OCI-M2 (cell line): ENCODE measurements around the gene PCK2.
"Not testable (repeated sequence)": the region's sequence is repeated elsewhere in the genome, so short reads cannot be mapped to it uniquely, and the experiment has no call there.

Experiments used
- DNase-seq: peaks from one replicate; lab custom pipeline; 2025; ENCODE audit not compliant: unreplicated experiment; lab: John Stamatoyannopoulos, UW

Gene PCK2

GRCh38 chr14:24093207-24093900 is 757 bp upstream of the PCK2 start:
- no peak for DNase-seq

GRCh38 chr14:24094841-24095270 is 745 bp downstream of the PCK2 start:
- peak; percentile 51 for DNase-seq

- peak; percentile 64 for DNase-seq
These were observed 1.4 kb downstream of the PCK2 start for GRCh38 chr14:24095271-24096068.

GRCh38 chr14:24096545-24097181 is 2.6 kb downstream of the PCK2 start:
- DNase-seq, result no peak

- DNase-seq, result no peak
These were observed 4.3 kb downstream of the PCK2 start for GRCh38 chr14:24098229-24098926.

- no peak for DNase-seq
These were observed 5.1 kb downstream of the PCK2 start for GRCh38 chr14:24098927-24099813.

GRCh38 chr14:24100197-24100981 is 6.3 kb downstream of the PCK2 start:
- no peak for DNase-seq

GRCh38 chr14:24100982-24101494 is 6.9 kb downstream of the PCK2 start:
- no peak for DNase-seq

GRCh38 chr14:24102357-24103048 is 8.4 kb downstream of the PCK2 start:
- no peak for DNase-seq

- no peak for DNase-seq
These were observed 9.3 kb downstream of the PCK2 start for GRCh38 chr14:24103451-24103850.

- DNase-seq, result not testable (repeated sequence)
These were observed 11.6 kb downstream of the PCK2 start for GRCh38 chr14:24105609-24106239.

GRCh38 chr14:24106672-24107271 is 12.7 kb downstream of the PCK2 start:
- DNase-seq, result no peak

GRCh38 chr14:24108336-24108874 is 14.3 kb downstream of the PCK2 start:
- no peak for DNase-seq

- no peak for DNase-seq
These were observed 15.9 kb downstream of the PCK2 start for GRCh38 chr14:24110060-24110459.

- no peak for DNase-seq
These were observed 16.4 kb downstream of the PCK2 start for GRCh38 chr14:24110523-24110922.

GRCh38 chr14:24113379-24113800 is 19.3 kb downstream of the PCK2 start:
- no peak for DNase-seq

- peak; percentile 85 for DNase-seq
These were observed 19.9 kb downstream of the PCK2 start for GRCh38 chr14:24113801-24114531.
